ENCODE measurements around the gene RABGAP1L.

RABGAP1L gene

DNA sequence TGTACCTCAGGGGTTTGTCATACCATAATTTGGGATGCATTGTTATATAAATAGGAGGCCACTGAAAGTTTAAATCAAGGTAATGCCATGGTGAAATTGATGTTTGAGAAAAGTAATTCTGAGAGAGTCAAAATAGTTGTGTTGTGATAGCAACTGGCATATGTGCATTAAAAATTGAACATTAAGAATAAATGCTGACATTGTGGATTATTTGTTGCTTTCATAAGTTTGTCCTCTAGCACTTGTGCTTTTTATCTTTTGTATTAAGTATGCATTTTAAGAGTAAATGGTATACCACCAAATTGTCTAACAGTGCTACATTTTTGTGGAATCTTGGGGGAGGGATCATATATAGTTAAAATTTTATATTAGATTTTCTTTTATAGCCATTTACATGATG is 564.5 kb downstream of the RABGAP1L start:
- Histone ChIP-seq H3K4me3 (ENCODE audit: extremely low read depth, insufficient read depth, low read length, poor library complexity, severe bottlenecking) (no peak overlapping the region), H3K9me3 (ENCODE audit: control insufficient read depth, low read length) (no peaks in the 10 kb centered on the region), H3K36me3 (ENCODE audit: control insufficient read depth, insufficient read depth, low read length) (no peaks in the 10 kb centered on the region), H3K27ac (ENCODE audit: low read depth, low read length, severe bottlenecking) (no peak overlapping the region), H3K4me1 (ENCODE audit: control insufficient read depth, insufficient read depth, low read length, poor library complexity, severe bottlenecking) (no peaks in the 10 kb centered on the region)

- no peak overlapping the region for H3K27ac ChIP-seq (ENCODE audit: low read depth, low read length, severe bottlenecking)
- H3K4me1 ChIP-seq (ENCODE audit: control insufficient read depth, insufficient read depth, low read length, poor library complexity, severe bottlenecking): no peaks in the 10 kb centered on the region
- H3K36me3 ChIP-seq (ENCODE audit: control insufficient read depth, insufficient read depth, low read length): no peaks in the 10 kb centered on the region
- no peak overlapping the region for H3K4me3 ChIP-seq (ENCODE audit: extremely low read depth, insufficient read depth, low read length, poor library complexity, severe bottlenecking)
- H3K9me3 ChIP-seq (ENCODE audit: control insufficient read depth, low read length): no peaks in the 10 kb centered on the region
Measured at GRCh38 chr1:174724219-174724618, 564.9 kb downstream of the RABGAP1L start.

- no peaks in the 10 kb centered on the region for H3K4me1 ChIP-seq (ENCODE audit: control insufficient read depth, insufficient read depth, low read length, poor library complexity, severe bottlenecking)
- H3K4me3 ChIP-seq (ENCODE audit: extremely low read depth, insufficient read depth, low read length, poor library complexity, severe bottlenecking): no peak overlapping the region
- 100% methylated on average over 1 of the region's 2 CpGs; no CpG with 5 or more reads in 1 of the 2 experiments for WGBS, 2 experiments (ENCODE audit: insufficient coverage in 2 of 2)
- H3K36me3 ChIP-seq (ENCODE audit: control insufficient read depth, insufficient read depth, low read length): no peaks in the 10 kb centered on the region
- no peak overlapping the region for H3K27ac ChIP-seq (ENCODE audit: low read depth, low read length, severe bottlenecking)
- H3K9me3 ChIP-seq (ENCODE audit: control insufficient read depth, low read length): no peaks in the 10 kb centered on the region
Measured at GRCh38 chr1:174726167-174726879, 567.0 kb downstream of the RABGAP1L start.

DNA sequence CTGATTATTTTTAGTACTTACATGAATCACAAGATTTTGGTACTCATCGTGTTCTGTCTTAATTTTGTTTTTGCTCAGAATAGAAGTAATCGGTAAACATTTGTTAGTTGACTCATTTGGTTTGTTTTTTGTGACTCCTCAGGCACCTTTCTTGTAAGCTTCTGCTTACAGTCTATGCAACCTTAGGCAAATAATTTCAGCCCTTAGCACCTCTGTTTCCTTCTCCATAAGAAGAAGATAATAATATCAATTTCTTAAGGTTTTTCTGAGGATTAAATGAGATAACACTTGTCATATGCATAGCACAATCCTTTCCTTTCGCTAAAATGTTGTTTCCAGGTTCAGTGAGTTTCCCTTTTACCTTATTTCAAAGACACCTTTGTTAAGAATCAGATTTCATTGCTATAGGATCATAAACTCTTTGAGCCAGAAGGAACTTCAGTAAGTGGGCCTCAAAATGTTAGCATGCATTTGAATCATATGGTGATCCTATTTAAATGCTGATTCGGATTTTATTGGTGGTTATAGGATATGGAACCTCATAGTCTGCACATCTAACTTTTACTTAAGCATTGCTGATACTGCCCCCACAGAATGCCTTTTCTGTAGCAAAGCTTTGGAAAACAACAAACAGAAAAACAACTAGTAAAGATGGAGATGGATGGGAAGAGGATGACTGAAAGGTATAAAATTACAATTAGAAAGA is 567.7 kb downstream of the RABGAP1L start:
- no peak overlapping the region for H3K27ac ChIP-seq (ENCODE audit: low read depth, low read length, severe bottlenecking)
- H3K36me3 ChIP-seq (ENCODE audit: control insufficient read depth, insufficient read depth, low read length): no peaks in the 10 kb centered on the region
- H3K4me1 ChIP-seq (ENCODE audit: control insufficient read depth, insufficient read depth, low read length, poor library complexity, severe bottlenecking): no peaks in the 10 kb centered on the region
- WGBS, 2 experiments (ENCODE audit: insufficient coverage in 2 of 2): 65% methylated on average over 2 of the region's 4 CpGs; no CpG with 5 or more reads in 1 of the 2 experiments
- H3K4me3 ChIP-seq (ENCODE audit: extremely low read depth, insufficient read depth, low read length, poor library complexity, severe bottlenecking): no peak overlapping the region
- no peaks in the 10 kb centered on the region for H3K9me3 ChIP-seq (ENCODE audit: control insufficient read depth, low read length)

DNA sequence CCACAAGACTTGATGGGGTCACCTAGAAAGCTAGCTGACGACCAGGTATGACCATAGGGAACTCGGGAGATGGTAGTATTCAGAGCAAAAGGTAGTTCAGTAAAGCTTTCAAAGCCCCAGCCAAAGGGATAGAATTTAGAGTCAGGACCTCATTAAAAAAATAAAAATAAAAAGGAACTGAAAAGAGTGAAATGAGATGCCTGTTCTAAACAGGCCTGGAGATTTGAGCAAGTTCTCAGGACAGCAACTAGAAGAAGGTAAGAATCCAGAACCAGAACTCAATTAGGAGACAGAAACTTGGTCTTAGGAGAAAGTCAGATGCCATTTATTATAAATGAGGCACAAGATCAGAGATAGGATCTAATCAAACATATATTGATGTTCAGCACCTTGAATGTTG is 575.0 kb downstream of the RABGAP1L start:
- H3K4me1 ChIP-seq (ENCODE audit: control insufficient read depth, insufficient read depth, low read length, poor library complexity, severe bottlenecking): no peaks in the 10 kb centered on the region
- H3K27ac ChIP-seq (ENCODE audit: low read depth, low read length, severe bottlenecking): no peak overlapping the region
- H3K36me3 ChIP-seq (ENCODE audit: control insufficient read depth, insufficient read depth, low read length): no peaks in the 10 kb centered on the region
- H3K9me3 ChIP-seq (ENCODE audit: control insufficient read depth, low read length): no peaks in the 10 kb centered on the region
- WGBS, 2 experiments (ENCODE audit: insufficient coverage in 2 of 2): 84% methylated on average over 2 of the region's 2 CpGs; no CpG with 5 or more reads in 1 of the 2 experiments
- no peak overlapping the region for H3K4me3 ChIP-seq (ENCODE audit: extremely low read depth, insufficient read depth, low read length, poor library complexity, severe bottlenecking)

GRCh38 chr1:174736831-174737230 is 577.5 kb downstream of the RABGAP1L start:
- no peaks in the 10 kb centered on the region for H3K36me3 ChIP-seq (ENCODE audit: control insufficient read depth, insufficient read depth, low read length)
- H3K4me3 ChIP-seq (ENCODE audit: extremely low read depth, insufficient read depth, low read length, poor library complexity, severe bottlenecking): no peak overlapping the region
- H3K9me3 ChIP-seq (ENCODE audit: control insufficient read depth, low read length): no peaks in the 10 kb centered on the region
- WGBS, 2 experiments (ENCODE audit: insufficient coverage in 2 of 2): 58 to 83% methylated on average over 1 of the region's 2 CpGs
- H3K4me1 ChIP-seq (ENCODE audit: control insufficient read depth, insufficient read depth, low read length, poor library complexity, severe bottlenecking): no peaks in the 10 kb centered on the region
- H3K27ac ChIP-seq (ENCODE audit: low read depth, low read length, severe bottlenecking): no peak overlapping the region

DNA sequence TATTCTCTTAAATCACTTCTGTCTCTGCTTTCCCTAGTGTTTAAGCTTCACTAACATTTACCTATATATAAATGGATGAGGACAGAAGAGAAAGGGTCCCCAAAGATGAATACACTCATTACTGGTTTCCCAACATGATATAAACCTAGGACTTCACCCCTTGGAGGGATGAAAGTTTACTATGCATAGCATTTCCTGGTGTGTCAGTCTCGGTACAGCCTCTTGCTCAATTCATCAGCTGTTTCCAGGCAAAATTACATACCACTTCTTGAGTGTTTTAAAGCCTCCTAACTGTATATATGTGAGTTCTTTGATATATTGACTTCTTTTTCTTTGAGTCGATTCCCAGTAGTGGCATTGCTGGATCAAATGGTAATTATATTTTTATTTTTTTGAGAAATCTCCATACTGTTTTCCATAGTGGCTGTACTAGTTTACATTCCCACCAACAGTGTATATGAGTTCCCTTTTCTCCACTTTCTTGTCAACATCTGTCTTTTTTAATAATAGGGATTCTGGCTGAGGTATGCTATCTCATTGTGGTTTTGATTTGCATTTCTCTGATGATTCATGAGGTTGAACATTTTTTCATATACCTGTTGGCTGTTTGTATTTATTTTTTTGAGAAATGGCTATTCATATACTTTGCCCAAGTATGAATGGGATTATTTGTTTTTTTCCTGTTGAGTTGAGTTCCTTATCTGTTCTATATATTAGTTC is 581.1 kb downstream of the RABGAP1L start:
- H3K4me3 ChIP-seq (ENCODE audit: extremely low read depth, insufficient read depth, low read length, poor library complexity, severe bottlenecking): no peak overlapping the region
- H3K36me3 ChIP-seq (ENCODE audit: control insufficient read depth, insufficient read depth, low read length): no peaks in the 10 kb centered on the region
- no CpG with 5 or more reads among the region's 2 CpGs for WGBS, 2 experiments (ENCODE audit: insufficient coverage in 2 of 2)
- no peaks in the 10 kb centered on the region for H3K4me1 ChIP-seq (ENCODE audit: control insufficient read depth, insufficient read depth, low read length, poor library complexity, severe bottlenecking)
- H3K9me3 ChIP-seq (ENCODE audit: control insufficient read depth, low read length): no peaks in the 10 kb centered on the region
- no peak overlapping the region for H3K27ac ChIP-seq (ENCODE audit: low read depth, low read length, severe bottlenecking)

DNA sequence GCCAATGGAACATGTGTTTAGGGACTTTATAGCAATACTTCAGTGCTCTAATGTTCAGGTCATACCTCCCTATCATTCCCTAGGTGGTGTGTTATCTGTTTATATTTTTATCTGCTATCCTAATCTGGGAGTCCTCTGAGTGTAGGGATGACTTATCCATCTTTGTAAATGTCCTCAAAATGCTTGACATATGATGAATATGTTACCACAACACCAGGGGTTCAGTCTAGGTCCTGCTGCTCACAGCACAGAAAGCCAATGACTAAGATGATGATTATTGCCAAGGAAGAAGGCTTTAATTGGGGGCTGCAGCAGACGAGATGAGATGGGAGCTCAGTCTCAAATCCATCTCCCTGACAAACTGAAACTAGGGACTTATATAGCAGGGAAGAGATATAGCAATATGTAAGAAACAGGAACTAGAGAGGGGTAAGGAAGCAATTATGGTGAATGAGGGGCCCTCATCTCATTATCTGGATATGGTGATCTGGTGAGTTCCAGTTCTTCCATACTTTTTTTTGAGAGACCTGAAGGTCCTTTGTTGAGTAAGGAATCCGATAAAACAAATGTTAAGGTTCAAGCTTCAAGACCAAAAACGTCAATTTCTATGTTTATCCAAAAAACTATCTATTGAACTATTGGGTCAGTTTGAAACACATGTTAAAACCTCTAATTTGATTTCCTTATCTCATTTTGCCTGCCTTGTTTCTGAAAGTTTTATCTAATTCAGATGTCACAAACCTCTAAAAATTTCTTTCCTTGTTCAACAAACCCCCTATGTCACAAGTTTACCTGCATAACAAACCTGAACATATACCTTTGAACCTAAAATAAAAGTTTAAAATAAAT is 583.7 kb downstream of the RABGAP1L start:
- H3K9me3 ChIP-seq (ENCODE audit: control insufficient read depth, low read length): no peaks in the 10 kb centered on the region
- no peak overlapping the region for H3K4me3 ChIP-seq (ENCODE audit: extremely low read depth, insufficient read depth, low read length, poor library complexity, severe bottlenecking)
- WGBS, 2 experiments (ENCODE audit: insufficient coverage in 2 of 2): 67 to 100% methylated on average over 1 of the region's 3 CpGs
- H3K27ac ChIP-seq (ENCODE audit: low read depth, low read length, severe bottlenecking): no peak overlapping the region
- no peaks in the 10 kb centered on the region for H3K4me1 ChIP-seq (ENCODE audit: control insufficient read depth, insufficient read depth, low read length, poor library complexity, severe bottlenecking)
- no peaks in the 10 kb centered on the region for H3K36me3 ChIP-seq (ENCODE audit: control insufficient read depth, insufficient read depth, low read length)

DNA sequence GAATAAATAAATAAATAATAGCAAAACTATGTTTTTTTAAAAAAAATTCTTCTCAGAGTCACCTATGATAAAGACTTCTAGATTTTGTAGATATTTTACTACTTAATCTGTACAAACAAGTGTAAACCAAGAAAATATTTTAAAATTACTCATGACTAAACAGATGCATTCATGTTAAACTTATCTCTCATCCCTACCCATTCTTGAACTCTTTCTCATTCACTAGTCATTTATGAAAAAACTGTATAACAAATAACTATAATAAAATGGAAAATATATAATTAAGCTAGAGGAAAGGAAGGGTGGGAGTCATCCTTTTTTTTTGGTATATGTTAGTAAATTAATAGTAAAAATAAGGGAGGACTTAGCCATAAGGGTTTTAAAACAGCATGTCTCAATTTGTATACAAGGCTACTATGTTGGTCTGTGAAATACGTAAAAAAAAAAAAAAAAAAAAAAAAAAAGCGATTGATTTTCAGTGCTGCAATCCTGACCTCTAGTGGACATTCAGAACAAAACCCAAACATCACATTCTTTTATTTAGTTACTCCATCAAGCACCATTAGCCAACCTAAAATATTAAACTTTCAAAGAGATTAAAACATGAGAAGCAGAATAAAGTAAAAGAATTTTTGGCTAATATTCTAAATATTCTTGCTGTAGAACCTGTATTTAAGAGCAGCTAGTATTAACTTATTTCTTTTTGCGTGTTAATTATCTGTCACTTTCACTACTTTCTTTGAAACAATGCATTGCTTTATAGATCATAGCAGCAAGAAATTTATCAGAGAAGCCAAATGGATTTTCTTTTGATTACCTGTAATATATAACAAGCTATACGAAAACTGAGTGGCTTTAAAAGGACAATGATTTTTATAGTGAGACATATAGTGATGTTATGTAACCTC is 584.6 kb downstream of the RABGAP1L start:
- no peak overlapping the region for H3K4me3 ChIP-seq (ENCODE audit: extremely low read depth, insufficient read depth, low read length, poor library complexity, severe bottlenecking)
- H3K36me3 ChIP-seq (ENCODE audit: control insufficient read depth, insufficient read depth, low read length): no peaks in the 10 kb centered on the region
- no peaks in the 10 kb centered on the region for H3K4me1 ChIP-seq (ENCODE audit: control insufficient read depth, insufficient read depth, low read length, poor library complexity, severe bottlenecking)
- WGBS, 2 experiments (ENCODE audit: insufficient coverage in 2 of 2): no CpG with 5 or more reads among the region's 4 CpGs
- H3K27ac ChIP-seq (ENCODE audit: low read depth, low read length, severe bottlenecking): no peak overlapping the region
- no peaks in the 10 kb centered on the region for H3K9me3 ChIP-seq (ENCODE audit: control insufficient read depth, low read length)

DNA sequence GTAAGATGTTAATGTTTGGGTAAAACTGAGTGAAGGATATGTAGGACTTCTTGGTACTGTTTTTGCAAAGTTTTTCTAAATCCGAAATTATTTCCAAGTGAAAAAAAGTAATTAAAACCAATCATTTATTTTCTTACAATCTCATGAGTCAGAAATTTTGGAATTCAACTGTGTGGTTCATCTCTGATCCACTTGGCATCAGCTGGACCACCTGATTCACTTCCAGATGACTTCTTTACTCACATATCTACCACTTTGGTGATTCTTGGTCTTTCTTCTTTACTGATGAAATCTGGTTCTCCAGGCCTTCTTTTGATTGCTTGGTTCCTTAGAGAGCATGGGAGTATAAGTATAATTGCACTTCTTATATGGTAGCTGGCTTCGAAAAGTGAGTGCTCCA is 585.6 kb downstream of the RABGAP1L start:
- H3K4me3 ChIP-seq (ENCODE audit: extremely low read depth, insufficient read depth, low read length, poor library complexity, severe bottlenecking): no peak overlapping the region
- no peak overlapping the region for H3K27ac ChIP-seq (ENCODE audit: low read depth, low read length, severe bottlenecking)
- 100% methylated on average over 1 of the region's 2 CpGs; no CpG with 5 or more reads in 1 of the 2 experiments for WGBS, 2 experiments (ENCODE audit: insufficient coverage in 2 of 2)
- H3K36me3 ChIP-seq (ENCODE audit: control insufficient read depth, insufficient read depth, low read length): no peaks in the 10 kb centered on the region
- no peaks in the 10 kb centered on the region for H3K4me1 ChIP-seq (ENCODE audit: control insufficient read depth, insufficient read depth, low read length, poor library complexity, severe bottlenecking)
- H3K9me3 ChIP-seq (ENCODE audit: control insufficient read depth, low read length): no peaks in the 10 kb centered on the region
